GM12878 (cell line): Measurements from ENCODE around the gene PHF23. TPM values are rescaled to one million over a fixed set of nuclear protein-coding genes. Genes with fewer than 3 reads are reported as not detected.
A peak's percentile ranks its signal among the peaks of the same experiment; 100 is the strongest.

Experiments used
- ATF3 ChIP-seq: IDR thresholded peaks from 2 replicates; pipeline ENCODE4 v1.6.1; 2011; ENCODE audit warnings: low read depth, mild to moderate bottlenecking, low read length, moderate library complexity, borderline replicate concordance; ENCODE audit errors: extremely low read depth
- BACH1 ChIP-seq: fragments of 450-650 bp; IDR thresholded peaks from 2 replicates; pipeline ENCODE4 v1.6.1; 2017; ENCODE audit warnings: mild to moderate bottlenecking, borderline replicate concordance
- CEBPB ChIP-seq, 2 experiments: fragments of 150-350 bp in 1 of 2; IDR thresholded peaks; 2 replicates each; pipeline ENCODE4 v1.6.1; 2012 to 2014; ENCODE audit warnings: low read depth in 2 of 2, low read length in 2 of 2, borderline replicate concordance in 1 of 2, inconsistent platforms in 1 of 2
- CHD2 ChIP-seq: IDR thresholded peaks from 2 replicates; pipeline ENCODE4 v1.6.1; 2011; ENCODE audit warnings: low read depth, low read length, improper control_type of control experiment, borderline replicate concordance
- HDAC2 ChIP-seq: fragments of 200-600 bp; sonication (generic); IDR thresholded peaks from 2 replicates; pipeline ENCODE4 v1.6.1; 2017
- HDGF ChIP-seq: fragments of 450-650 bp; IDR thresholded peaks from 2 replicates; pipeline ENCODE4 v1.6.1; 2016; ENCODE audit warnings: antibody characterized with exemption
- KAT2A ChIP-seq: conservative IDR thresholded peaks from 2 replicates; pipeline ENCODE4 v1.6.1; 2011; ENCODE audit warnings: low read depth, low read length; ENCODE audit not compliant: control insufficient read depth
- KLF5 ChIP-seq: fragments of 450-650 bp; IDR thresholded peaks from 2 replicates; pipeline ENCODE4 v1.6.1; 2014; ENCODE audit warnings: mild to moderate bottlenecking; ENCODE audit not compliant: partially characterized antibody
- MYC ChIP-seq: IDR thresholded peaks from 2 replicates; pipeline ENCODE4 v1.6.1; 2011; ENCODE audit warnings: mild to moderate bottlenecking, low read length, moderate library complexity, inconsistent platforms; ENCODE audit not compliant: insufficient read depth, insufficient replicate concordance, insufficient read length, severe bottlenecking
- NFIC ChIP-seq: IDR thresholded peaks from 2 replicates; pipeline ENCODE4 v1.6.1; 2012; ENCODE audit warnings: low read depth, mild to moderate bottlenecking, inconsistent platforms, low read length, moderate library complexity
- NFYA ChIP-seq: IDR thresholded peaks from 2 replicates; pipeline ENCODE4 v1.6.1; 2011; ENCODE audit warnings: low read depth, mild to moderate bottlenecking, low read length, improper control_type of control experiment, borderline replicate concordance
- NFYB ChIP-seq: IDR thresholded peaks from 2 replicates; pipeline ENCODE4 v1.6.1; 2011; ENCODE audit warnings: low read depth, mild to moderate bottlenecking, low read length, improper control_type of control experiment, moderate library complexity; ENCODE audit not compliant: insufficient read depth
- PAX5 ChIP-seq: IDR thresholded peaks from 2 replicates; pipeline ENCODE4 v1.6.1; 2011; ENCODE audit warnings: low read depth, low read length, borderline replicate concordance
- PAX8 ChIP-seq: fragments of 450-650 bp; IDR thresholded peaks from 2 replicates; pipeline ENCODE4 v1.6.1; 2017; ENCODE audit warnings: mild to moderate bottlenecking, moderate library complexity
- PML ChIP-seq: IDR thresholded peaks from 2 replicates; pipeline ENCODE4 v1.6.1; 2012; ENCODE audit warnings: low read length, inconsistent platforms
- POLR2AphosphoS2 ChIP-seq: IDR thresholded peaks from 2 replicates; pipeline ENCODE4 v1.6.1; 2011; ENCODE audit warnings: low read depth, mild to moderate bottlenecking, low read length, improper control_type of control experiment, moderate library complexity
- POU2F2 ChIP-seq: IDR thresholded peaks from 3 replicates; pipeline ENCODE4 v1.6.1; 2011; ENCODE audit warnings: low read depth, mild to moderate bottlenecking, low read length, borderline replicate concordance
- RB1 ChIP-seq: fragments of 450-650 bp; formaldehyde crosslinking; IDR thresholded peaks from 2 replicates; pipeline ENCODE4 v1.6.1; 2017; ENCODE audit warnings: mild to moderate bottlenecking, borderline replicate concordance
- RUNX3 ChIP-seq: IDR thresholded peaks from 2 replicates; pipeline ENCODE4 v1.6.1; 2012; ENCODE audit warnings: low read length, inconsistent platforms
- SMAD1 ChIP-seq: fragments of 450-650 bp; IDR thresholded peaks from 2 replicates; pipeline ENCODE4 v1.6.1; 2018; ENCODE audit warnings: mild to moderate bottlenecking, low read depth; ENCODE audit not compliant: partially characterized antibody
- SMAD5 ChIP-seq: IDR thresholded peaks from 2 replicates; pipeline ENCODE4 v1.6.1; 2016; ENCODE audit warnings: antibody characterized with exemption, low read depth
- SMARCA5 ChIP-seq: fragments of 450-650 bp; IDR thresholded peaks from 2 replicates; pipeline ENCODE4 v1.6.1; 2017; ENCODE audit warnings: mild to moderate bottlenecking
- SP1 ChIP-seq: IDR thresholded peaks from one replicate; pipeline ENCODE4 v1.6.1; 2011; ENCODE audit warnings: low read depth, low read length
- TAF1 ChIP-seq: IDR thresholded peaks from 2 replicates; pipeline ENCODE4 v1.6.1; 2011; ENCODE audit warnings: mild to moderate bottlenecking, low read depth, low read length, borderline replicate concordance
- ZNF384 ChIP-seq: IDR thresholded peaks from 2 replicates; pipeline ENCODE4 v1.6.1; 2012; ENCODE audit warnings: low read depth, mild to moderate bottlenecking, low read length, improper control_type of control experiment, borderline replicate concordance
- polyA plus RNA-seq, 11 experiments: library from polyadenylated mRNA; depleted of rRNA in 4 of 11; unstranded in 6 of 11; stranded (reverse) in 5 of 11; fragments of >200 nt; fragmentation: Nextera tagmentation in 4 of 11; fragmentation: Illumina TruSeq in 1 of 11; extraction: Ambion mirVana in 4 of 11; extraction: Trizol in 1 of 11; gene quantifications; 1 replicate in 1 of 11; 2 replicates in 10 of 11; pipeline versions ENCODE4 v1.2.1 to v1.2.3, GENCODE V29; 2011 to 2016; ENCODE audit warnings: inconsistent platforms in 2 of 11, missing spikeins in 2 of 11, low read depth in 1 of 11
- total RNA-seq, 4 experiments: library from RNA; depleted of rRNA in 3 of 4; stranded (reverse); fragments of >200 nt in 3 of 4; fragmentation: Illumina TruSeq in 1 of 4; extraction: Trizol in 1 of 4; gene quantifications; 2 replicates each; pipeline versions ENCODE4 v1.2.1 to v1.2.3, GENCODE V29; 2013 to 2021
- TF ChIP-seq, protein P1 (sequence below): fragments of 450-650 bp; IDR thresholded peaks from 2 replicates; pipeline ENCODE4 v1.6.1; 2014; ENCODE audit warnings: mild to moderate bottlenecking
- TF ChIP-seq, protein P2 (sequence below): fragments of 450-650 bp; formaldehyde crosslinking; IDR thresholded peaks from 2 replicates; pipeline ENCODE4 v1.5.0; 2022; ENCODE audit warnings: mild to moderate bottlenecking, missing genetic modification characterization

The PHF23 gene
- total and polyA plus RNA-seq, 10 of the 15 experiments (the other 5 are each of a cell fraction or from before 2014, with no cell fraction given) = 8.2 to 84.8 (median 32.6) TPM

DNA sequence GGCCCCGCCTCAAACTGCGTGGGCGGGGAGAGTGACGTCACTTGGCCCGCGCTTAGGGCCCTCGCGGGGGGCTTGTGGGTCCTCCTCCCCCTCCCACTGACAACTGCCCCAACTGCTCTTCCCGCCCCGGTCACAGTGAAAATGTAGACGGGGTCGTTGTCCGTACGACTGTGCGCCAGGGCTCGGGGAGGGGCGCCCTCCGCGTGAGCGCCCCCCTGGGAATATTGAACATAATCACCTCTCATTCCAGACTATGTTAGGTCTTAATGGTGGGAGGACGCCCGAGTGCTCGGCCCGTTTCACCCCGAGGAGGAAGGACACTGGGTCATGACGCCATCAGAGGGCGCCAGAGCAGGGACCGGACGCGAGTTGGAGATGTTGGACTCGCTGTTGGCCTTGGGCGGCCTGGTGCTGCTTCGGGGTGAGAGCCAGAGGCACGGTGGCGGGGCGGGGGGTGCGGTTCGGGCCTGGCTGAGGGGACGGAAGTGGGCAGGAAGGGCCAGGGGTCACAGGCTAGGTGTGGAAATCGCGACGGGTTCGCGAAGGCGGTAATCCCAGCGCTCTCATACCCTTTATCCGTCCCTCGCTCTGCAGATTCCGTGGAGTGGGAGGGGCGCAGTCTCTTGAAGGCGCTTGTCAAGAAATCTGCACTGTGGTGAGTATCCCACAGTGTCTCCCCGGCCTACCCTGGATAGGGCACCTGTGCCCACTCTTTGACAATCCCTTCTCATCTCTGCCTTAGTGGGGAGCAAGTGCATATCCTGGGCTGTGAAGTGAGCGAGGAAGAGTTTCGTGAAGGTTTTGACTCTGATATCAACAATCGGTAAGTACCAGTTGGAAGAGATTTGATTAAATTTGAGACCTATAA, 13.2 kb upstream of the PHF23 start, which contains the start of gene ELP5 (continued):
- TF ChIP-seq NFYB = no peak
- TF ChIP-seq KLF5 = peak; percentile 81
- peak; percentile 36; the same call in 1 of the 3 replicates for TF ChIP-seq POU2F2
- peak; percentile 5; the same call in 1 of the 2 replicates for TF ChIP-seq CHD2
- TF ChIP-seq BACH1 = peak; percentile 14; the same call in 1 of the 2 replicates
- peak; percentile 69; the same call in 1 of the 2 replicates for TF ChIP-seq SMAD5
- TF ChIP-seq SMARCA5 = peak; percentile 96
- TF ChIP-seq, protein P1, sequence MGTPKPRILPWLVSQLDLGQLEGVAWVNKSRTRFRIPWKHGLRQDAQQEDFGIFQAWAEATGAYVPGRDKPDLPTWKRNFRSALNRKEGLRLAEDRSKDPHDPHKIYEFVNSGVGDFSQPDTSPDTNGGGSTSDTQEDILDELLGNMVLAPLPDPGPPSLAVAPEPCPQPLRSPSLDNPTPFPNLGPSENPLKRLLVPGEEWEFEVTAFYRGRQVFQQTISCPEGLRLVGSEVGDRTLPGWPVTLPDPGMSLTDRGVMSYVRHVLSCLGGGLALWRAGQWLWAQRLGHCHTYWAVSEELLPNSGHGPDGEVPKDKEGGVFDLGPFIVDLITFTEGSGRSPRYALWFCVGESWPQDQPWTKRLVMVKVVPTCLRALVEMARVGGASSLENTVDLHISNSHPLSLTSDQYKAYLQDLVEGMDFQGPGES = no peak
- TF ChIP-seq PAX8 = no peak
- peak; percentile 8; the same call in 1 of the 2 replicates for TF ChIP-seq PAX5
- TF ChIP-seq ZNF384 = no peak
- TF ChIP-seq HDAC2 = no peak
- TF ChIP-seq RUNX3 = no peak; the same call in none of the 2 replicates
- peak; percentile 81 for TF ChIP-seq TAF1
- TF ChIP-seq HDGF = peak; percentile 74; the same call in 1 of the 2 replicates
- TF ChIP-seq MYC = peak; percentile 28
- peak; percentile 92; the same call in 1 of the 2 replicates for TF ChIP-seq RB1
- TF ChIP-seq POLR2AphosphoS2 = peak; percentile 87
- no peak for TF ChIP-seq NFIC
- no peak for TF ChIP-seq NFYA
- TF ChIP-seq SMAD1 = peak; percentile 36
- TF ChIP-seq, protein P2, sequence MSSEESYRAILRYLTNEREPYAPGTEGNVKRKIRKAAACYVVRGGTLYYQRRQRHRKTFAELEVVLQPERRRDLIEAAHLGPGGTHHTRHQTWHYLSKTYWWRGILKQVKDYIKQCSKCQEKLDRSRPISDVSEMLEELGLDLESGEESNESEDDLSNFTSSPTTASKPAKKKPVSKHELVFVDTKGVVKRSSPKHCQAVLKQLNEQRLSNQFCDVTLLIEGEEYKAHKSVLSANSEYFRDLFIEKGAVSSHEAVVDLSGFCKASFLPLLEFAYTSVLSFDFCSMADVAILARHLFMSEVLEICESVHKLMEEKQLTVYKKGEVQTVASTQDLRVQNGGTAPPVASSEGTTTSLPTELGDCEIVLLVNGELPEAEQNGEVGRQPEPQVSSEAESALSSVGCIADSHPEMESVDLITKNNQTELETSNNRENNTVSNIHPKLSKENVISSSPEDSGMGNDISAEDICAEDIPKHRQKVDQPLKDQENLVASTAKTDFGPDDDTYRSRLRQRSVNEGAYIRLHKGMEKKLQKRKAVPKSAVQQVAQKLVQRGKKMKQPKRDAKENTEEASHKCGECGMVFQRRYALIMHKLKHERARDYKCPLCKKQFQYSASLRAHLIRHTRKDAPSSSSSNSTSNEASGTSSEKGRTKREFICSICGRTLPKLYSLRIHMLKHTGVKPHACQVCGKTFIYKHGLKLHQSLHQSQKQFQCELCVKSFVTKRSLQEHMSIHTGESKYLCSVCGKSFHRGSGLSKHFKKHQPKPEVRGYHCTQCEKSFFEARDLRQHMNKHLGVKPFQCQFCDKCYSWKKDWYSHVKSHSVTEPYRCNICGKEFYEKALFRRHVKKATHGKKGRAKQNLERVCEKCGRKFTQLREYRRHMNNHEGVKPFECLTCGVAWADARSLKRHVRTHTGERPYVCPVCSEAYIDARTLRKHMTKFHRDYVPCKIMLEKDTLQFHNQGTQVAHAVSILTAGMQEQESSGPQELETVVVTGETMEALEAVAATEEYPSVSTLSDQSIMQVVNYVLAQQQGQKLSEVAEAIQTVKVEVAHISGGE (CRISPR knock-in tag) = no peak
- TF ChIP-seq PML = peak; percentile 93; the same call in 1 of the 2 replicates
- TF ChIP-seq KAT2A = no peak
- TF ChIP-seq CEBPB (IDR thresholded peaks at IDR 0.05; ENCODE audit: borderline replicate concordance in 1 of 2, low read depth in 2 of 2, low read length in 2 of 2) = no peak
- TF ChIP-seq ATF3 = peak; percentile 46; the same call in 1 of the 2 replicates
- TF ChIP-seq SP1 = no peak
